Measurements from ENCODE around the gene GPR68. TPM values are rescaled to one million over a fixed set of nuclear protein-coding genes. Genes with fewer than 3 reads are reported as not detected.

The GPR68 gene
- polyA plus RNA-seq, 1 donor from 2014 or later, result 2.1 TPM

GRCh38 chr14:91273273-91273884, 28.9 kb upstream of the GPR68 start:
- no peak for TF ChIP-seq RAD21 (conservative IDR thresholded peaks at IDR 0.05)
- no peak for TF ChIP-seq POLR2AphosphoS5 (IDR thresholded peaks at IDR 0.05)
- TF ChIP-seq CTCF (IDR thresholded peaks at IDR 0.05; ENCODE audit: poor library complexity, severe bottlenecking), result no peak
- no peak for TF ChIP-seq SMC3 (conservative IDR thresholded peaks at IDR 0.05; ENCODE audit: poor library complexity)
- TF ChIP-seq TAF1 (IDR thresholded peaks at IDR 0.05; ENCODE audit: low read depth), result no peak
- TF ChIP-seq EP300 (conservative IDR thresholded peaks at IDR 0.05; ENCODE audit: poor library complexity, severe bottlenecking), result no peak
- no peak for TF ChIP-seq REST (IDR thresholded peaks at IDR 0.05; ENCODE audit: borderline replicate concordance)
- no peak for TF ChIP-seq EZH2 (IDR thresholded peaks at IDR 0.05; ENCODE audit: borderline replicate concordance, insufficient read depth, low read length, poor library complexity, severe bottlenecking)
- TF ChIP-seq MXI1 (conservative IDR thresholded peaks at IDR 0.05; ENCODE audit: poor library complexity, severe bottlenecking), result no peak
- Histone ChIP-seq H3K9me3 (ENCODE audit: low read length) (no peaks in the 10 kb centered on the region), H3F3A (ENCODE audit: insufficient read depth, low read length, poor library complexity, severe bottlenecking) (no peaks in the 10 kb centered on the region), H3K4me3 (ENCODE audit: low read length) (no peak overlapping the region), H3K9me2 (ENCODE audit: insufficient read depth, low read length) (no peaks in the 10 kb centered on the region), H3K36me3 (ENCODE audit: insufficient read depth, low read length) (peaks cover 6% of the 10 kb centered on the region), H4K20me1 (ENCODE audit: insufficient read depth) (no peaks in the 10 kb centered on the region), H3K9ac (ENCODE audit: low read length) (no peak overlapping the region), H3K79me2 (replicated peaks; ENCODE audit: insufficient read depth, low read length) (no peaks in the 10 kb centered on the region), H3K27ac (ENCODE audit: low read length) (no peak overlapping the region), H2AFZ (ENCODE audit: low read depth, low read length) (no peak overlapping the region), H3K4me2 (ENCODE audit: low read length) (no peak overlapping the region), H3K27me3 (ENCODE audit: insufficient read depth, low read depth, low read length) (no peaks in the 10 kb centered on the region)

- H4K20me1 ChIP-seq (ENCODE audit: insufficient read depth), result no peaks in the 10 kb centered on the region
- H2AFZ ChIP-seq (ENCODE audit: low read depth, low read length), result no peak overlapping the region
- H3K9me3 ChIP-seq (ENCODE audit: low read length), result no peaks in the 10 kb centered on the region
- no peaks in the 10 kb centered on the region for H3K27me3 ChIP-seq (ENCODE audit: insufficient read depth, low read depth, low read length)
- H3K4me3 ChIP-seq (ENCODE audit: low read length), result no peak overlapping the region
- H3K9ac ChIP-seq (ENCODE audit: low read length), result no peak overlapping the region
- no peak for TF ChIP-seq CTCF (IDR thresholded peaks at IDR 0.05; ENCODE audit: poor library complexity, severe bottlenecking)
- TF ChIP-seq POLR2AphosphoS5 (IDR thresholded peaks at IDR 0.05), result no peak
- no peak for TF ChIP-seq REST (IDR thresholded peaks at IDR 0.05; ENCODE audit: borderline replicate concordance)
- TF ChIP-seq RAD21 (conservative IDR thresholded peaks at IDR 0.05), result no peak
- no peak for TF ChIP-seq TAF1 (IDR thresholded peaks at IDR 0.05; ENCODE audit: low read depth)
- no peak for TF ChIP-seq EP300 (conservative IDR thresholded peaks at IDR 0.05; ENCODE audit: poor library complexity, severe bottlenecking)
- TF ChIP-seq EZH2 (IDR thresholded peaks at IDR 0.05; ENCODE audit: borderline replicate concordance, insufficient read depth, low read length, poor library complexity, severe bottlenecking), result no peak
- TF ChIP-seq SMC3 (conservative IDR thresholded peaks at IDR 0.05; ENCODE audit: poor library complexity), result no peak
- TF ChIP-seq MXI1 (conservative IDR thresholded peaks at IDR 0.05; ENCODE audit: poor library complexity, severe bottlenecking), result no peak
- no peaks in the 10 kb centered on the region for H3K79me2 ChIP-seq (replicated peaks; ENCODE audit: insufficient read depth, low read length)
- peaks cover 4% of the 10 kb centered on the region for H3K36me3 ChIP-seq (ENCODE audit: insufficient read depth, low read length)
- no peak overlapping the region for H3K27ac ChIP-seq (ENCODE audit: low read length)
- no peaks in the 10 kb centered on the region for H3F3A ChIP-seq (ENCODE audit: insufficient read depth, low read length, poor library complexity, severe bottlenecking)
- H3K4me2 ChIP-seq (ENCODE audit: low read length), result no peak overlapping the region
- H3K9me2 ChIP-seq (ENCODE audit: insufficient read depth, low read length), result no peaks in the 10 kb centered on the region
Measured at GRCh38 chr14:91272341-91273272, 28.1 kb upstream of the GPR68 start.

Measured in neural cell (in vitro differentiated cells).